ENCODE measurements around the gene DEFB126.
"Not testable (repeated sequence)": the region's sequence is repeated elsewhere in the genome, so short reads cannot be mapped to it uniquely, and the experiment has no call there.

Gene DEFB126

GRCh38 chr20:142290-142689 is at the start of gene DEFB126:
DEFB126 (plus strand) TSS chr20:142590; CDS start chr20:142629, 39 bp downstream.
- DNase-seq (ENCODE audit: low read depth in 2 of 3, low spot score in 1 of 3), result no peak

- no peak for DNase-seq (ENCODE audit: low read depth in 2 of 3, low spot score in 1 of 3)
Measured at GRCh38 chr20:93641-94040, 48.7 kb upstream of the DEFB126 start.

GRCh38 chr20:95215-95614 is 47.2 kb upstream of the DEFB126 start:
- DNase-seq (ENCODE audit: low read depth in 2 of 3, low spot score in 1 of 3), result no peak

- not testable (repeated sequence) for DNase-seq (ENCODE audit: low read depth in 2 of 3, low spot score in 1 of 3)
Measured at GRCh38 chr20:97691-98090, 44.7 kb upstream of the DEFB126 start.

GRCh38 chr20:101975-102374 is 40.4 kb upstream of the DEFB126 start:
- no peak for DNase-seq (ENCODE audit: low read depth in 2 of 3, low spot score in 1 of 3)

GRCh38 chr20:103456-103855 is 38.9 kb upstream of the DEFB126 start:
- no peak for DNase-seq (ENCODE audit: low read depth in 2 of 3, low spot score in 1 of 3)

- DNase-seq (ENCODE audit: low read depth in 2 of 3, low spot score in 1 of 3), result no peak
Measured at GRCh38 chr20:112396-112795, 30.0 kb upstream of the DEFB126 start.

- no peak for DNase-seq (ENCODE audit: low read depth in 2 of 3, low spot score in 1 of 3)
Measured at GRCh38 chr20:117518-117917, 24.9 kb upstream of the DEFB126 start.

- DNase-seq (ENCODE audit: low read depth in 2 of 3, low spot score in 1 of 3), result not testable (repeated sequence)
Measured at GRCh38 chr20:129786-130323, 12.5 kb upstream of the DEFB126 start.

GRCh38 chr20:137668-138490 is 4.5 kb upstream of the DEFB126 start:
- DNase-seq (ENCODE audit: low read depth in 2 of 3, low spot score in 1 of 3), result peak in 1 of 3 donors; percentile 3

- DNase-seq (ENCODE audit: low read depth in 2 of 3, low spot score in 1 of 3), result no peak
Measured at GRCh38 chr20:145877-146276, 3.5 kb downstream of the DEFB126 start.

- DNase-seq (ENCODE audit: low read depth in 2 of 3, low spot score in 1 of 3), result no peak
Measured at GRCh38 chr20:152131-152530, 9.7 kb downstream of the DEFB126 start.

GRCh38 chr20:157154-157553 is 14.8 kb downstream of the DEFB126 start, which contains the start of gene DEFB127:
DEFB127 (plus strand) TSS chr20:157454; CDS start chr20:157545, 91 bp downstream.
- DNase-seq (ENCODE audit: low read depth in 2 of 3, low spot score in 1 of 3), result no peak

- DNase-seq (ENCODE audit: low read depth in 2 of 3, low spot score in 1 of 3), result no peak
Measured at GRCh38 chr20:164618-165017, 22.2 kb downstream of the DEFB126 start.

GRCh38 chr20:168876-169275 is 26.5 kb downstream of the DEFB126 start:
- no peak for DNase-seq (ENCODE audit: low read depth in 2 of 3, low spot score in 1 of 3)

- no peak for DNase-seq (ENCODE audit: low read depth in 2 of 3, low spot score in 1 of 3)
Measured at GRCh38 chr20:184288-184687, 41.9 kb downstream of the DEFB126 start.

- DNase-seq (ENCODE audit: low read depth in 2 of 3, low spot score in 1 of 3), result no peak
Measured at GRCh38 chr20:187733-188132, 45.3 kb downstream of the DEFB126 start.

- DNase-seq (ENCODE audit: low read depth in 2 of 3, low spot score in 1 of 3), result no peak
Measured at GRCh38 chr20:189611-190010, 47.2 kb downstream of the DEFB126 start, which contains the start of gene DEFB128. DEFB128 (minus strand) TSS chr20:189711; CDS start chr20:189623, 88 bp downstream.
